A673 (cell line): ENCODE results near the gene PMIS2.

Experiments used
- CTCF ChIP-seq: fragments of 300-800, 200-600 bp; sonication (generic); conservative IDR thresholded peaks from 2 replicates; pipeline ENCODE4 v1.5.1; 2017; ENCODE audit warnings: low read depth, mild to moderate bottlenecking, antibody characterized with exemption, low read length, moderate library complexity, mixed read lengths
- EZH2 ChIP-seq: fragments of 200-600 bp; sonication (generic); IDR thresholded peaks from 2 replicates; pipeline ENCODE4 v1.6.1; 2017; ENCODE audit warnings: borderline replicate concordance, low read depth, mild to moderate bottlenecking, mixed read lengths, antibody characterized with exemption, low read length; ENCODE audit not compliant: poor library complexity, severe bottlenecking

- TF ChIP-seq CTCF = no peak
- no peak for TF ChIP-seq EZH2
Measured at GRCh38 chr19:35628264-35628564, 42.2 kb downstream of the PMIS2 start.
